ENCODE results near the gene RASA3.

GRCh38 chr13:114129649-114130062 lies 2.8 kb downstream of the RASA3 start:
- TF ChIP-seq CTCF (conservative IDR thresholded peaks at IDR 0.05; ENCODE audit: low read depth, low read length) (no peak), EZH2 (IDR thresholded peaks at IDR 0.05; ENCODE audit: low read length, unreplicated experiment) (no peak)
